H1 (cell line): ENCODE measurements around the gene ATE1. TPM values are rescaled to one million over a fixed set of nuclear protein-coding genes. Genes with fewer than 3 reads are reported as not detected.
"Not testable (repeated sequence)": the region's sequence is repeated elsewhere in the genome, so short reads cannot be mapped to it uniquely, and the experiment has no call there.

Experiments
- CTCF ChIA-PET: fragments of 300-600 bp; sonication (Branson Sonifier 250); formaldehyde crosslinking; loops from one replicate; lab custom pipeline; 2021; ENCODE audit not compliant: partially characterized antibody; lab: Charles Lee
- POLR2A ChIA-PET: fragments of 300-600 bp; sonication (Branson Sonifier 250); formaldehyde crosslinking; loops from one replicate; lab custom pipeline; 2021; ENCODE audit warnings: inconsistent platforms; ENCODE audit not compliant: partially characterized antibody; lab: Charles Lee
- DNase-seq, 2 experiments: peaks; one replicate each; pipeline versions ENCODE4 v3.0.0 to v3.0.0-alpha.2; 2010 to 2022; ENCODE audit warnings: low spot score in 2 of 2, low read depth in 1 of 2, mixed read lengths in 1 of 2
- FAIRE-seq: peaks from 2 replicates; lab custom pipeline; 2011; peaks lifted over from hg19 to GRCh38; lab: Jason Lieb, UNC
- H2AFZ ChIP-seq: 2 replicates; pipeline ENCODE4 v1.8.1; 2012; ENCODE audit warnings: low read length, inconsistent platforms
- H2AK5ac ChIP-seq: 2 replicates; pipeline ENCODE4 v1.6.1; 2013; ENCODE audit warnings: low read depth, low read length
- H2BK120ac ChIP-seq: replicated peaks from 2 replicates; pipeline ENCODE3; 2013; ENCODE audit warnings: low read depth, low read length, inconsistent platforms
- H2BK12ac ChIP-seq: 2 replicates; pipeline ENCODE4 v1.6.1; 2013; ENCODE audit warnings: low read depth, low read length
- H2BK15ac ChIP-seq: 2 replicates; pipeline ENCODE4 v1.6.1; 2013; ENCODE audit warnings: low read length
- H2BK20ac ChIP-seq: 2 replicates; pipeline ENCODE4 v1.6.1; 2013; ENCODE audit warnings: low read length
- H2BK5ac ChIP-seq: 2 replicates; pipeline ENCODE4 v1.6.1; 2013; ENCODE audit warnings: low read depth, low read length
- H3K14ac ChIP-seq: 2 replicates; pipeline ENCODE4 v1.6.1; 2013; ENCODE audit warnings: inconsistent platforms; ENCODE audit not compliant: insufficient read length
- H3K18ac ChIP-seq: 2 replicates; pipeline ENCODE4 v1.6.1; 2013; ENCODE audit warnings: low read length; ENCODE audit errors: extremely low read depth
- H3K23ac ChIP-seq: 2 replicates; pipeline ENCODE4 v1.6.1; 2013; ENCODE audit warnings: inconsistent platforms; ENCODE audit not compliant: insufficient read length
- H3K23me2 ChIP-seq: 2 replicates; pipeline ENCODE4 v1.6.1; 2013; ENCODE audit warnings: low read depth, low read length
- H3K27ac ChIP-seq: 2 replicates; pipeline ENCODE4 v1.6.1; 2011; ENCODE audit warnings: low read depth, low read length, inconsistent platforms
- H3K27me3 ChIP-seq, 4 experiments: replicated peaks in 1 of 4; 1 replicate in 1 of 4; 2 replicates in 3 of 4; pipeline versions ENCODE4 v1.6.1 to v1.8.1; 2011 to 2013; ENCODE audit warnings: low read length in 3 of 4, mild to moderate bottlenecking in 3 of 4, inconsistent platforms in 2 of 4, mixed read lengths in 2 of 4, moderate library complexity in 1 of 4; ENCODE audit not compliant: control insufficient read depth in 3 of 4, insufficient read depth in 3 of 4; ENCODE audit errors: extremely low read depth in 1 of 4
- H3K36me3 ChIP-seq, 4 experiments: 2 replicates each; pipeline versions ENCODE4 v1.6.1 to v1.8.1; 2011 to 2013; ENCODE audit warnings: mild to moderate bottlenecking in 4 of 4, low read length in 3 of 4, moderate library complexity in 2 of 4, control low read depth in 1 of 4, inconsistent platforms in 1 of 4; ENCODE audit not compliant: insufficient read depth in 4 of 4, control insufficient read depth in 2 of 4
- H3K4ac ChIP-seq: replicated peaks from 2 replicates; pipeline ENCODE3; 2013; ENCODE audit warnings: low read length, low read depth, mixed read lengths, inconsistent platforms; ENCODE audit not compliant: insufficient read length
- H3K4me1 ChIP-seq, 4 experiments: replicated peaks in 1 of 4; 1 replicate in 1 of 4; 2 replicates in 3 of 4; pipeline versions ENCODE4 v1.6.1 to v1.8.1; 2011 to 2013; ENCODE audit warnings: low read length in 3 of 4, inconsistent platforms in 2 of 4, mixed read lengths in 1 of 4; ENCODE audit not compliant: insufficient read depth in 4 of 4, control insufficient read depth in 3 of 4
- H3K4me2 ChIP-seq, 2 experiments: 2 replicates each; pipeline versions ENCODE4 v1.6.1 to v1.8.1; 2011 to 2013; ENCODE audit warnings: low read depth in 2 of 2, low read length in 2 of 2, control low read depth in 1 of 2, inconsistent platforms in 1 of 2, mild to moderate bottlenecking in 1 of 2; ENCODE audit not compliant: insufficient read depth in 1 of 2
- H3K4me3 ChIP-seq, 4 experiments: fragments of 200-600, 300-600 bp in 1 of 4; sonication (generic), shearing (Covaris generic), sonication (Bioruptor Twin) in 1 of 4; 2 replicates each; pipeline versions ENCODE4 v1.5.1 to v1.8.1; 2011 to 2016; ENCODE audit warnings: low read length in 4 of 4, low read depth in 3 of 4, control low read depth in 2 of 4, inconsistent platforms in 2 of 4, mild to moderate bottlenecking in 2 of 4, mixed read lengths in 1 of 4, moderate library complexity in 1 of 4; ENCODE audit not compliant: insufficient read depth in 2 of 4; ENCODE audit errors: extremely low read depth in 1 of 4
- H3K56ac ChIP-seq: replicated peaks from 2 replicates; pipeline ENCODE3; 2013; ENCODE audit warnings: low read depth, mild to moderate bottlenecking, mixed read lengths, low read length, inconsistent platforms; ENCODE audit not compliant: insufficient read length
- H3K79me1 ChIP-seq: 2 replicates; pipeline ENCODE4 v1.6.1; 2013; ENCODE audit warnings: low read depth, low read length, control low read depth
- H3K79me2 ChIP-seq, 2 experiments: 2 replicates each; pipeline versions ENCODE4 v1.6.1 to v1.8.1; 2012 to 2013; ENCODE audit warnings: low read length in 2 of 2, mild to moderate bottlenecking in 2 of 2, inconsistent platforms in 1 of 2; ENCODE audit not compliant: insufficient read depth in 2 of 2, control insufficient read depth in 1 of 2
- H3K9ac ChIP-seq, 4 experiments: replicated peaks in 1 of 4; 1 replicate in 1 of 4; 2 replicates in 3 of 4; pipeline versions ENCODE4 v1.6.1 to v1.8.1; 2011 to 2013; ENCODE audit warnings: low read depth in 3 of 4, low read length in 3 of 4, control low read depth in 2 of 4, mild to moderate bottlenecking in 2 of 4, moderate library complexity in 2 of 4, inconsistent platforms in 1 of 4; ENCODE audit errors: extremely low read depth in 1 of 4
- H3K9me3 ChIP-seq, 2 experiments: 2 replicates each; pipeline versions ENCODE4 v1.6.1 to v1.8.1; 2012 to 2013; ENCODE audit warnings: mild to moderate bottlenecking in 2 of 2, moderate library complexity in 2 of 2, control low read depth in 1 of 2, inconsistent platforms in 1 of 2, low read depth in 1 of 2, low read length in 1 of 2, mixed read lengths in 1 of 2; ENCODE audit not compliant: insufficient read depth in 2 of 2
- H4K20me1 ChIP-seq, 2 experiments: replicated peaks in 1 of 2; 2 replicates each; pipeline versions ENCODE3 to v1.8.1; 2011 to 2013; ENCODE audit warnings: inconsistent platforms in 2 of 2, low read length in 2 of 2, mild to moderate bottlenecking in 1 of 2; ENCODE audit not compliant: insufficient read depth in 2 of 2, control insufficient read depth in 1 of 2
- H4K5ac ChIP-seq: 2 replicates; pipeline ENCODE4 v1.6.1; 2013; ENCODE audit warnings: low read length, low read depth, mixed read lengths, inconsistent platforms; ENCODE audit not compliant: insufficient read length
- H4K8ac ChIP-seq: 2 replicates; pipeline ENCODE4 v1.8.0; 2013; ENCODE audit warnings: mild to moderate bottlenecking, moderate library complexity, low read length, inconsistent platforms; ENCODE audit not compliant: insufficient read depth; ENCODE audit errors: extremely low read depth
- H4K91ac ChIP-seq: replicated peaks from 2 replicates; pipeline ENCODE3; 2013; ENCODE audit warnings: low read length, mixed read lengths, inconsistent platforms; ENCODE audit not compliant: insufficient read length
- WGBS, 2 experiments: shearing (Covaris generic) in 1 of 2; methylation state at CpG; one replicate each; pipeline versions ENCODE4 v1.1.6 to v1.1.7; 2013 to 2015; ENCODE audit warnings: low lambda C conversion rate in 2 of 2, mixed read lengths in 2 of 2, inconsistent platforms in 1 of 2, low coverage in 1 of 2, missing lambda C conversion rate in 1 of 2; ENCODE audit not compliant: insufficient replicate concordance in 2 of 2, insufficient coverage in 1 of 2, insufficient read length in 1 of 2; ENCODE audit errors: extremely low coverage in 1 of 2, missing lambda C conversion rate in 1 of 2; 5-methylcytosine and 5-hydroxymethylcytosine counted together
- polyA plus RNA-seq, 7 experiments: library from polyadenylated mRNA; depleted of rRNA in 3 of 7; stranded (reverse) in 5 of 7; unstranded in 2 of 7; fragments of >200 nt in 5 of 7; fragments of 200-250 nt in 2 of 7; gene quantifications; 1 replicate in 5 of 7; 2 replicates in 1 of 7; 4 replicates in 1 of 7; pipeline versions ENCODE4 v1.2.1 to v1.2.3, GENCODE V29; 2011 to 2013; ENCODE audit warnings: missing spikeins in 2 of 7, mixed read lengths in 2 of 7
- total RNA-seq: library from RNA; stranded (reverse); fragmentation: NEBNext Ultra II Directional; extraction: Animal tissue kit (Norgen Biotek cat#: 25700); gene quantifications from 2 replicates; pipeline ENCODE4 v1.2.1, GENCODE V29; 2021

Gene ATE1
- total and polyA plus RNA-seq, 2 of the 8 experiments (the other 6 are each of a cell fraction or from before 2014, with no cell fraction given) = 8.8 to 26.9 TPM

GRCh38 chr10:121826773-121827172 lies 101.1 kb downstream of the ATE1 start:
- not testable (repeated sequence) for H2BK120ac ChIP-seq, H3K23ac ChIP-seq, H3K14ac ChIP-seq, H3K23me2 ChIP-seq, H4K8ac ChIP-seq, H3K36me3 ChIP-seq, H3K4me3 ChIP-seq, H3K18ac ChIP-seq, H3K4me2 ChIP-seq, H3K27ac ChIP-seq, H2AFZ ChIP-seq, H3K9me3 ChIP-seq, DNase-seq, H2BK15ac ChIP-seq, H4K5ac ChIP-seq, H3K9ac ChIP-seq, H2BK12ac ChIP-seq, H3K79me1 ChIP-seq, FAIRE-seq, H3K4me1 ChIP-seq, H4K20me1 ChIP-seq, H3K27me3 ChIP-seq, H2BK5ac ChIP-seq, H3K56ac ChIP-seq, H3K4ac ChIP-seq, H2AK5ac ChIP-seq, H4K91ac ChIP-seq, H3K79me2 ChIP-seq, H2BK20ac ChIP-seq
- ChIA-PET CTCF (interaction anchor here (0.6 to 4.9 kb wide), 6 partner anchors 9 to 923 kb away, joined by 3 to 43 read pairs (median 4); no protein-coding TSS in a partner anchor), POLR2A (interaction anchor here (2.0 kb wide), 1 partner anchor 60 kb away, joined by 4 read pairs; no protein-coding TSS in a partner anchor)
- WGBS, 2 experiments = 91% methylated on average over 5 of the region's 5 CpGs; no CpG with 5 or more reads in 1 of the 2 experiments
